ENCODE measurements around the gene NRXN3. TPM values are rescaled to one million over a fixed set of nuclear protein-coding genes. Genes with fewer than 3 reads are reported as not detected.

The NRXN3 gene
- polyA plus RNA-seq, 1 donor (not counting 4 experiments of a cell fraction or from before 2014, with no cell fraction given), result 0.89 TPM

GRCh38 chr14:78173346-78174035 is 3.3 kb downstream of the NRXN3 start:
- Histone ChIP-seq H3K4me3 (ENCODE audit: control insufficient read depth in 2 of 3, extremely low read depth in 1 of 3, insufficient read depth in 2 of 3, low read depth in 1 of 3, low read length in 3 of 3) (no peak overlapping the region), H4K20me1 (ENCODE audit: control insufficient read depth, extremely low read depth, insufficient read depth, low read length) (no peaks in the 10 kb centered on the region), H2AFZ (ENCODE audit: control insufficient read depth, low read length) (no peak overlapping the region), H3K79me2 (ENCODE audit: control insufficient read depth, insufficient read depth, low read length) (no peaks in the 10 kb centered on the region), H3K4me1 (ENCODE audit: control insufficient read depth, extremely low read depth, insufficient read depth, low read length) (peaks cover 4% of the 10 kb centered on the region), H3K36me3 (ENCODE audit: control insufficient read depth in 2 of 2, extremely low read depth in 1 of 2, insufficient read depth in 2 of 2, low read length in 2 of 2) (no peaks in the 10 kb centered on the region), H3K9ac (ENCODE audit: control insufficient read depth, extremely low read depth, insufficient read depth, low read length) (no peak overlapping the region), H3K27ac (ENCODE audit: control insufficient read depth, insufficient read depth, low read length) (no peak overlapping the region), H3K9me3 (ENCODE audit: control insufficient read depth, low read depth, low read length) (no peaks in the 10 kb centered on the region), H3K27me3 (ENCODE audit: control insufficient read depth, extremely low read depth, insufficient read depth, low read length) (peaks cover 5% of the 10 kb centered on the region), H3K9me1 (ENCODE audit: control insufficient read depth, extremely low read depth, insufficient read depth, low read length) (no peaks in the 10 kb centered on the region), H3K4me2 (ENCODE audit: control insufficient read depth, extremely low read depth, insufficient read depth, low read depth, low read length) (no peak overlapping the region)
- dilution Hi-C loops (cut with MboI; ENCODE audit: extremely low pct_ligation_motif_present, low sequenced_read_pairs), result no loop called here
- TF ChIP-seq CTCF (optimal IDR thresholded peaks at IDR 0.05 in 1 of 3, IDR thresholded peaks at IDR 0.05 in 1 of 3, conservative IDR thresholded peaks at IDR 0.05 in 1 of 3; ENCODE audit: extremely low read depth in 1 of 3, insufficient read depth in 2 of 3, low read length in 3 of 3) (no peak), EZH2 (IDR thresholded peaks at IDR 0.05; ENCODE audit: low read length) (no peak)
- no peak for DNase-seq (ENCODE audit: low read depth, low spot score)
- FAIRE-seq, result no peak

- H3K4me2 ChIP-seq (ENCODE audit: control insufficient read depth, extremely low read depth, insufficient read depth, low read depth, low read length), result no peak overlapping the region
- TF ChIP-seq EZH2 (IDR thresholded peaks at IDR 0.05; ENCODE audit: low read length) (no peak), CTCF (optimal IDR thresholded peaks at IDR 0.05 in 1 of 3, IDR thresholded peaks at IDR 0.05 in 1 of 3, conservative IDR thresholded peaks at IDR 0.05 in 1 of 3; ENCODE audit: extremely low read depth in 1 of 3, insufficient read depth in 2 of 3, low read length in 3 of 3) (no peak)
- dilution Hi-C loops (cut with MboI; ENCODE audit: extremely low pct_ligation_motif_present, low sequenced_read_pairs), result no loop called here
Measured at GRCh38 chr14:78175412-78175811, 5.2 kb downstream of the NRXN3 start.

More at GRCh38 chr14:78175412-78175811, 5.2 kb downstream of the NRXN3 start:
- Histone ChIP-seq H2AFZ (ENCODE audit: control insufficient read depth, low read length) (no peak overlapping the region), H3K36me3 (ENCODE audit: control insufficient read depth in 2 of 2, extremely low read depth in 1 of 2, insufficient read depth in 2 of 2, low read length in 2 of 2) (no peaks in the 10 kb centered on the region), H3K27me3 (ENCODE audit: control insufficient read depth, extremely low read depth, insufficient read depth, low read length) (peaks cover 5% of the 10 kb centered on the region), H3K79me2 (ENCODE audit: control insufficient read depth, insufficient read depth, low read length) (no peaks in the 10 kb centered on the region), H3K9ac (ENCODE audit: control insufficient read depth, extremely low read depth, insufficient read depth, low read length) (no peak overlapping the region), H3K27ac (ENCODE audit: control insufficient read depth, insufficient read depth, low read length) (no peak overlapping the region), H3K9me1 (ENCODE audit: control insufficient read depth, extremely low read depth, insufficient read depth, low read length) (no peaks in the 10 kb centered on the region), H3K9me3 (ENCODE audit: control insufficient read depth, low read depth, low read length) (no peaks in the 10 kb centered on the region), H3K4me3 (ENCODE audit: control insufficient read depth in 2 of 3, extremely low read depth in 1 of 3, insufficient read depth in 2 of 3, low read depth in 1 of 3, low read length in 3 of 3) (no peak overlapping the region), H4K20me1 (ENCODE audit: control insufficient read depth, extremely low read depth, insufficient read depth, low read length) (no peaks in the 10 kb centered on the region), H3K4me1 (ENCODE audit: control insufficient read depth, extremely low read depth, insufficient read depth, low read length) (peaks cover 2% of the 10 kb centered on the region)
- FAIRE-seq (no peak), DNase-seq (ENCODE audit: low read depth, low spot score) (no peak)
